HepG2 (cell line): ENCODE results near the gene ERBB4. TPM values are rescaled to one million over a fixed set of nuclear protein-coding genes. Genes with fewer than 3 reads are reported as not detected.

ENCODE experiments used
- ATAC-seq: fragments of 200-7000 bp; cut with Tn5 transposase; 3 replicates; pipeline ENCODE4 v1.9.1; 2020; ENCODE audit warnings: mild to moderate bottlenecking, moderate library complexity
- BruUV-seq: library from RNA; stranded (reverse); fragments of 400-500 nt; replicated peaks from 2 replicates; lab custom pipeline; 2021; lab: Mats Ljungman, UMichigan
- CTCF ChIA-PET: fragments of 300-600 bp; formaldehyde crosslinking; extraction: SDS; loops from one replicate; lab custom pipeline; 2021; ENCODE audit warnings: low total read pairs, inconsistent platforms, low intra/inter-chr PET ratio; lab: Yijun Ruan, JAX
- POLR2A ChIA-PET: fragments of 350-600 bp; sonication (Branson Sonifier 250); formaldehyde crosslinking; loops from one replicate; lab custom pipeline; 2020; ENCODE audit warnings: antibody characterized with exemption, inconsistent platforms; lab: Yijun Ruan, JAX
- DNase-seq: peaks from one replicate; pipeline ENCODE4 v3.0.0-alpha.2; 2015; ENCODE audit warnings: low spot score
- FAIRE-seq: peaks from 3 replicates; lab custom pipeline; 2011; peaks lifted over from hg19 to GRCh38; lab: Jason Lieb, UNC
- H2AFZ ChIP-seq: one replicate; pipeline ENCODE4 v1.6.1; 2011; ENCODE audit warnings: low read length, inconsistent platforms
- H3K27ac ChIP-seq: fragments of 300-600 bp; 3 replicates; pipeline ENCODE4 v1.8.0; 2011; ENCODE audit warnings: mixed run types, mild to moderate bottlenecking, mixed read lengths, low read length, inconsistent platforms; ENCODE audit not compliant: insufficient read depth; ENCODE audit errors: extremely low read length
- H3K27me3 ChIP-seq, 2 experiments: fragments of 200-600 bp in 1 of 2; 2 replicates in 1 of 2; 3 replicates in 1 of 2; pipeline versions ENCODE4 v1.6.0 to v1.8.0; 2011; ENCODE audit warnings: low read length in 2 of 2, mild to moderate bottlenecking in 2 of 2, moderate library complexity in 2 of 2, inconsistent platforms in 1 of 2; ENCODE audit not compliant: insufficient read depth in 2 of 2, control insufficient read depth in 1 of 2
- H3K36me3 ChIP-seq, 2 experiments: fragments of 200-600 bp in 1 of 2; replicated peaks in 1 of 2; 2 replicates in 1 of 2; 3 replicates in 1 of 2; pipeline versions ENCODE4 v1.5.1 to v1.8.0; 2011; ENCODE audit warnings: low read length in 2 of 2, inconsistent platforms in 1 of 2; ENCODE audit not compliant: insufficient read depth in 2 of 2, control insufficient read depth in 1 of 2
- H3K4me1 ChIP-seq: 2 replicates; pipeline ENCODE4 v1.5.1; 2012; ENCODE audit warnings: low read length, inconsistent platforms; ENCODE audit not compliant: insufficient read depth
- H3K4me2 ChIP-seq: 2 replicates; pipeline ENCODE4 v1.6.0; 2011; ENCODE audit warnings: low read depth, low read length, inconsistent platforms
- H3K4me3 ChIP-seq, 3 experiments: fragments of 200-600 bp in 1 of 3; sonication (generic), shearing (Covaris generic) in 1 of 3; replicated peaks in 1 of 3; 2 replicates each; pipeline ENCODE4 v1.5.1; 2011 to 2016; ENCODE audit warnings: low read length in 3 of 3, inconsistent platforms in 2 of 3, low read depth in 2 of 3, mild to moderate bottlenecking in 2 of 3, control low read depth in 1 of 3, mixed read lengths in 1 of 3; ENCODE audit not compliant: insufficient read depth in 1 of 3
- H3K79me2 ChIP-seq: one replicate; pipeline ENCODE4 v1.6.1; 2011; ENCODE audit warnings: low read length, inconsistent platforms; ENCODE audit not compliant: insufficient read depth
- H3K9ac ChIP-seq: 2 replicates; pipeline ENCODE4 v1.6.0; 2011; ENCODE audit warnings: mild to moderate bottlenecking, low read depth, low read length, inconsistent platforms; ENCODE audit not compliant: insufficient read depth
- H3K9me3 ChIP-seq: 2 replicates; pipeline ENCODE4 v1.5.1; 2012; ENCODE audit warnings: mild to moderate bottlenecking, low read length
- H4K20me1 ChIP-seq: 2 replicates; pipeline ENCODE4 v1.6.0; 2011; ENCODE audit warnings: inconsistent platforms, mild to moderate bottlenecking, low read length, moderate library complexity; ENCODE audit not compliant: insufficient read depth
- ARID4A ChIP-seq: sonication (generic); formaldehyde crosslinking; IDR thresholded peaks from 2 replicates; pipeline ENCODE4 v1.5.0; 2020; ENCODE audit warnings: mild to moderate bottlenecking, missing genetic modification reagents, borderline replicate concordance
- ATF7 ChIP-seq, 2 experiments: fragments of 450-650 bp in 1 of 2; sonication (generic) in 1 of 2; formaldehyde crosslinking in 1 of 2; IDR thresholded peaks; 2 replicates each; pipeline versions ENCODE4 v1.4.0 to v1.6.1; 2016 to 2020; ENCODE audit warnings: antibody characterized with exemption in 1 of 2, mild to moderate bottlenecking in 1 of 2, missing genetic modification reagents in 1 of 2
- ZNF501 ChIP-seq: sonication (generic); formaldehyde crosslinking; IDR thresholded peaks from 2 replicates; pipeline ENCODE4 v1.5.1; 2020; ENCODE audit warnings: mild to moderate bottlenecking, moderate library complexity, missing genetic modification reagents
- ZNF660 ChIP-seq: sonication (generic); formaldehyde crosslinking; IDR thresholded peaks from 2 replicates; pipeline ENCODE4 v1.5.1; 2020; ENCODE audit warnings: mild to moderate bottlenecking, low read depth, missing genetic modification reagents, borderline replicate concordance
- WGBS: methylation state at CpG from one replicate; pipeline ENCODE4 v1.1.6; 2017; ENCODE audit warnings: low lambda C conversion rate; 5-methylcytosine and 5-hydroxymethylcytosine counted together
- in situ Hi-C: cut with HindIII; loops from 2 replicates; pipeline ENCODE4 v1.10.0; 2017; ENCODE audit warnings: low pct_unique_long_range_greater_than_20kb; ENCODE audit not compliant: extremely low pct_ligation_motif_present
- intact Hi-C: fragments of 100-400 bp; cut with micrococcal nuclease; formaldehyde crosslinking; loops from one replicate; pipeline ENCODE4 v1.10.0; 2022; ENCODE audit not compliant: unreplicated experiment
- polyA plus RNA-seq, 8 experiments: library from polyadenylated mRNA; depleted of rRNA in 3 of 8; stranded (reverse) in 7 of 8; unstranded in 1 of 8; fragments of >200 nt; fragmentation: Illumina TruSeq in 4 of 8; extraction: Trizol in 4 of 8; gene quantifications; 2 replicates each; pipeline versions ENCODE4 v1.2.1 to v1.2.3, GENCODE V29; 2011 to 2016; ENCODE audit warnings: low read depth in 4 of 8, missing spikeins in 1 of 8, mixed read lengths in 1 of 8; ENCODE audit not compliant: insufficient read depth in 1 of 8
- total RNA-seq, 5 experiments: library from RNA; depleted of rRNA; stranded (reverse); fragments of >200 nt; fragmentation: Illumina TruSeq; extraction: Trizol; gene quantifications; 2 replicates each; pipeline ENCODE4 v1.2.3, GENCODE V29; 2016; ENCODE audit warnings: low read depth in 1 of 5

ERBB4 gene
- total and polyA plus RNA-seq, 2 of the 13 experiments (the other 11 are each of a cell fraction or from before 2014, with no cell fraction given): not detected

GRCh38 chr2:212344131-212344530 lies 194.5 kb downstream of the ERBB4 start:
- no peaks in the 10 kb centered on the region for H4K20me1 ChIP-seq
- FAIRE-seq (no peak), ATAC-seq (no peak)
- intact Hi-C loops: no loop called here
- POLR2A ChIA-PET: no interaction called here
- H3K9ac ChIP-seq: no peak overlapping the region
- WGBS: 30% methylated on average over 2 of the region's 2 CpGs
- no peaks in the 10 kb centered on the region for H3K36me3 ChIP-seq
- TF ChIP-seq ARID4A (CRISPR knock-in tag): no peak
- peak; percentile 30; the same call in 1 of the 2 replicates for TF ChIP-seq ATF7 (IDR thresholded peaks at IDR 0.05)
- TF ChIP-seq ATF7 (CRISPR knock-in tag; IDR thresholded peaks at IDR 0.05): no peak
- TF ChIP-seq, all 625 proteins: peak for 1
- no peak overlapping the region for H3K27ac ChIP-seq
- no TSS peak for BruUV-seq
- H3K9me3 ChIP-seq: no peaks in the 10 kb centered on the region
- no peaks in the 10 kb centered on the region for H3K27me3 ChIP-seq
- in situ Hi-C loops: no loop called here
- CTCF ChIA-PET: no interaction called here
- no peak overlapping the region for H3K4me2 ChIP-seq
- H3K4me3 ChIP-seq: no peak overlapping the region
- H3K4me1 ChIP-seq: no peaks in the 10 kb centered on the region
- H2AFZ ChIP-seq: no peak overlapping the region
- H3K79me2 ChIP-seq: no peaks in the 10 kb centered on the region
- no peak for DNase-seq

GRCh38 chr2:212343167-212343566 lies 195.4 kb downstream of the ERBB4 start:
- H3K9me3 ChIP-seq: no peaks in the 10 kb centered on the region
- in situ Hi-C loops: no loop called here
- CTCF ChIA-PET: no interaction called here
- no peak overlapping the region for H3K4me3 ChIP-seq
- intact Hi-C loops: no loop called here
- ATAC-seq: no peak
- TF ChIP-seq ZNF660 (CRISPR knock-in tag) (no peak), ZNF501 (CRISPR knock-in tag) (no peak)
- TF ChIP-seq, all 625 proteins: peak for 0
- H3K4me1 ChIP-seq: no peaks in the 10 kb centered on the region
- FAIRE-seq (no peak), DNase-seq (no peak)
- no TSS peak for BruUV-seq
- no peaks in the 10 kb centered on the region for H3K27me3 ChIP-seq
- WGBS: 5% methylated on average over 2 of the region's 2 CpGs
- H3K9ac ChIP-seq: no peak overlapping the region
- H2AFZ ChIP-seq: no peak overlapping the region
- POLR2A ChIA-PET: no interaction called here
- no peak overlapping the region for H3K4me2 ChIP-seq
- no peaks in the 10 kb centered on the region for H3K36me3 ChIP-seq
- no peaks in the 10 kb centered on the region for H4K20me1 ChIP-seq
- no peak overlapping the region for H3K27ac ChIP-seq
- no peaks in the 10 kb centered on the region for H3K79me2 ChIP-seq
